GM12878 (cell line): ENCODE measurements around the gene THAP11. TPM values are rescaled to one million over a fixed set of nuclear protein-coding genes. Genes with fewer than 3 reads are reported as not detected.

ENCODE experiments used
- ATAC-seq: fragments of 200-7000 bp; cut with Tn5 transposase; 3 replicates; pipeline ENCODE4 v1.9.1; 2020; ENCODE audit warnings: mild to moderate bottlenecking, moderate library complexity
- BruUV-seq: library from RNA; stranded (reverse); fragments of 400-500 nt; replicated peaks from 2 replicates; lab custom pipeline; 2021; lab: Mats Ljungman, UMichigan
- CTCF ChIA-PET: fragments of 300-600 bp; sonication (Branson Sonifier 250); formaldehyde crosslinking; extraction: SDS; loops from one replicate; lab custom pipeline; 2021; ENCODE audit warnings: inconsistent platforms; lab: Yijun Ruan, JAX
- POLR2A ChIA-PET: fragments of 350-600 bp; formaldehyde crosslinking; extraction: SDS; loops from one replicate; lab custom pipeline; 2021; ENCODE audit warnings: inconsistent platforms; lab: Charles Lee
- RAD21 ChIA-PET: fragments of 300-600 bp; sonication (Branson Sonifier 250); formaldehyde crosslinking; loops from one replicate; lab custom pipeline; 2023; ENCODE audit warnings: antibody characterized with exemption; ENCODE audit not compliant: unreplicated experiment; lab: Charles Lee
- SMC1A ChIA-PET: fragments of 300-600 bp; sonication (Branson Sonifier 250); formaldehyde crosslinking; loops from one replicate; lab custom pipeline; 2023; ENCODE audit not compliant: unreplicated experiment, uncharacterized antibody; lab: Charles Lee
- DNase-seq: peaks from one replicate; pipeline ENCODE4 v3.0.0-alpha.2; 2011; ENCODE audit warnings: low read depth, low spot score
- FAIRE-seq: peaks from 3 replicates; lab custom pipeline; 2011; peaks lifted over from hg19 to GRCh38; lab: Jason Lieb, UNC
- H2AFZ ChIP-seq: 2 replicates; pipeline ENCODE4 v1.6.0; 2011; ENCODE audit warnings: low read depth, low read length, control low read depth; ENCODE audit not compliant: control insufficient read depth
- H3K27ac ChIP-seq: 2 replicates; pipeline ENCODE4 v1.5.1; 2011; ENCODE audit warnings: control low read depth; ENCODE audit not compliant: control insufficient read depth, insufficient read depth
- H3K27me3 ChIP-seq, 2 experiments: replicated peaks in 1 of 2; 2 replicates each; pipeline versions ENCODE4 v1.6.0 to v1.6.1; 2011; ENCODE audit warnings: low read length in 1 of 2; ENCODE audit not compliant: control insufficient read depth in 2 of 2, insufficient read depth in 2 of 2
- H3K36me3 ChIP-seq, 2 experiments: 2 replicates each; pipeline ENCODE4 v1.5.1; 2011; ENCODE audit warnings: low read length in 1 of 2; ENCODE audit not compliant: control insufficient read depth in 2 of 2, insufficient read depth in 2 of 2
- H3K4me1 ChIP-seq: 2 replicates; pipeline ENCODE4 v1.6.1; 2011; ENCODE audit warnings: mild to moderate bottlenecking, low read length, moderate library complexity, mixed read lengths; ENCODE audit not compliant: control insufficient read depth, insufficient read depth
- H3K4me2 ChIP-seq: 2 replicates; pipeline ENCODE4 v1.6.0; 2011; ENCODE audit warnings: control low read depth; ENCODE audit not compliant: control insufficient read depth, insufficient read depth
- H3K4me3 ChIP-seq: fragments of 200-600 bp; sonication (generic); 2 replicates; pipeline ENCODE4 v1.5.1; 2016
- H3K79me2 ChIP-seq: 2 replicates; pipeline ENCODE4 v1.6.0; 2011; ENCODE audit warnings: low read length; ENCODE audit not compliant: control insufficient read depth, insufficient read depth
- H3K9ac ChIP-seq: 2 replicates; pipeline ENCODE4 v1.8.0; 2011; ENCODE audit warnings: low read length, control low read depth, mixed read lengths; ENCODE audit not compliant: control insufficient read depth, insufficient read depth
- H3K9me3 ChIP-seq: replicated peaks from 3 replicates; pipeline ENCODE4 v1.5.1; 2011; ENCODE audit warnings: mild to moderate bottlenecking, low read length; ENCODE audit not compliant: control insufficient read depth, insufficient read depth
- H4K20me1 ChIP-seq: 2 replicates; pipeline ENCODE4 v1.6.0; 2011; ENCODE audit not compliant: control insufficient read depth, insufficient read depth
- ASH2L ChIP-seq: fragments of 300-600, 200-600 bp; sonication (generic); IDR thresholded peaks from 2 replicates; pipeline ENCODE4 v1.6.1; 2017; ENCODE audit warnings: low read depth, mild to moderate bottlenecking, borderline replicate concordance
- ATF3 ChIP-seq: IDR thresholded peaks from 2 replicates; pipeline ENCODE4 v1.6.1; 2011; ENCODE audit warnings: low read depth, mild to moderate bottlenecking, low read length, moderate library complexity, borderline replicate concordance; ENCODE audit errors: extremely low read depth
- BCL11A ChIP-seq: IDR thresholded peaks from 2 replicates; pipeline ENCODE4 v1.6.1; 2011; ENCODE audit warnings: low read depth, low read length
- HCFC1 ChIP-seq: fragments of 150-350 bp; IDR thresholded peaks from 2 replicates; pipeline ENCODE4 v1.6.1; 2014; ENCODE audit warnings: low read length
- HDAC6 ChIP-seq: fragments of 200-600 bp; sonication (generic); IDR thresholded peaks from one replicate; pipeline ENCODE4 v1.8.0; 2017; ENCODE audit warnings: antibody characterized with exemption; ENCODE audit not compliant: unreplicated experiment
- KLF5 ChIP-seq: fragments of 450-650 bp; IDR thresholded peaks from 2 replicates; pipeline ENCODE4 v1.6.1; 2014; ENCODE audit warnings: mild to moderate bottlenecking; ENCODE audit not compliant: partially characterized antibody
- RAD21 ChIP-seq: IDR thresholded peaks from 2 replicates; pipeline ENCODE4 v1.6.1; 2011; ENCODE audit warnings: mild to moderate bottlenecking, low read depth, low read length, moderate library complexity; ENCODE audit not compliant: insufficient read depth
- RB1 ChIP-seq: fragments of 450-650 bp; formaldehyde crosslinking; IDR thresholded peaks from 2 replicates; pipeline ENCODE4 v1.6.1; 2017; ENCODE audit warnings: mild to moderate bottlenecking, borderline replicate concordance
- SIN3A ChIP-seq: IDR thresholded peaks from 2 replicates; pipeline ENCODE4 v1.6.1; 2012; ENCODE audit warnings: low read depth, low read length, improper control_type of control experiment
- SMC3 ChIP-seq: IDR thresholded peaks from 2 replicates; pipeline ENCODE4 v1.6.1; 2011; ENCODE audit warnings: low read length, improper control_type of control experiment, borderline replicate concordance
- SP1 ChIP-seq: IDR thresholded peaks from one replicate; pipeline ENCODE4 v1.6.1; 2011; ENCODE audit warnings: low read depth, low read length
- TCF3 ChIP-seq: IDR thresholded peaks from 2 replicates; pipeline ENCODE4 v1.6.1; 2012; ENCODE audit warnings: low read depth, mild to moderate bottlenecking, low read length, borderline replicate concordance; ENCODE audit not compliant: insufficient read depth
- ZBTB33 ChIP-seq: fragments of 450-650 bp; IDR thresholded peaks from 2 replicates; pipeline ENCODE4 v1.6.1; 2017; ENCODE audit warnings: mild to moderate bottlenecking
- ZNF274 ChIP-seq: IDR thresholded peaks from one replicate; pipeline ENCODE4 v1.8.0; 2011; ENCODE audit not compliant: insufficient read length, insufficient read depth
- WGBS: methylation state at CpG from one replicate; pipeline ENCODE4 v1.1.6; 2016; ENCODE audit warnings: low lambda C conversion rate; ENCODE audit not compliant: insufficient replicate concordance, insufficient coverage; ENCODE audit errors: missing lambda C conversion rate; 5-methylcytosine and 5-hydroxymethylcytosine counted together
- in situ Hi-C: fragments of 300-500 bp; cut with MboI; formaldehyde crosslinking; loops from 9 replicates; pipeline ENCODE4 v1.14.3; 2018; ENCODE audit warnings: mixed read lengths
- intact Hi-C: fragments of 100-400 bp; cut with micrococcal nuclease; formaldehyde crosslinking; loops from one replicate; pipeline ENCODE4 v1.14.2; 2022; ENCODE audit not compliant: unreplicated experiment
- polyA plus RNA-seq, 11 experiments: library from polyadenylated mRNA; depleted of rRNA in 4 of 11; unstranded in 6 of 11; stranded (reverse) in 5 of 11; fragments of >200 nt; fragmentation: Nextera tagmentation in 4 of 11; fragmentation: Illumina TruSeq in 1 of 11; extraction: Ambion mirVana in 4 of 11; extraction: Trizol in 1 of 11; gene quantifications; 1 replicate in 1 of 11; 2 replicates in 10 of 11; pipeline versions ENCODE4 v1.2.1 to v1.2.3, GENCODE V29; 2011 to 2016; ENCODE audit warnings: inconsistent platforms in 2 of 11, missing spikeins in 2 of 11, low read depth in 1 of 11
- total RNA-seq, 4 experiments: library from RNA; depleted of rRNA in 3 of 4; stranded (reverse); fragments of >200 nt in 3 of 4; fragmentation: Illumina TruSeq in 1 of 4; extraction: Trizol in 1 of 4; gene quantifications; 2 replicates each; pipeline versions ENCODE4 v1.2.1 to v1.2.3, GENCODE V29; 2013 to 2021

The THAP11 gene
- total and polyA plus RNA-seq, 10 of the 15 experiments (the other 5 are each of a cell fraction or from before 2014, with no cell fraction given) = 2.5 to 36.7 (median 21.4) TPM

- no peak for TF ChIP-seq ATF3
- no peak for TF ChIP-seq HCFC1
- 97% methylated on average over 5 of the region's 5 CpGs for WGBS
- H3K79me2 ChIP-seq = peaks cover 30% of the 10 kb centered on the region
- peaks cover 0 to 3% of the 10 kb centered on the region in 2 experiments; a peak in 3 of 4 replicates for H3K36me3 ChIP-seq
- ChIA-PET SMC1A (interaction anchor here (0.6 to 1.9 kb wide), 3 partner anchors 9 to 80 kb away, joined by 3 to 4 read pairs (median 3); partner anchors contain the start of genes RANBP10 and TSNAXIP1), POLR2A (interaction anchor here (0.7 to 0.8 kb wide), 2 partner anchors 9 to 232 kb away, joined by 7 to 8 read pairs; no protein-coding TSS in a partner anchor), CTCF (interaction anchor here (0.6 to 2.3 kb wide), 2 partner anchors 12 to 20 kb away, joined by 3 to 10 read pairs; no protein-coding TSS in a partner anchor), RAD21 (no interaction called here)
- no peak overlapping the region for H3K4me2 ChIP-seq
- H3K4me1 ChIP-seq = peaks cover 3% of the 10 kb centered on the region; the same call in 1 of the 2 replicates
- no peaks in the 10 kb centered on the region; the same call in 1 of the 2 replicates for H4K20me1 ChIP-seq
- no peak overlapping the region for H2AFZ ChIP-seq
- DNase-seq = no peak
- ATAC-seq = no peak
- no peak overlapping the region for H3K9ac ChIP-seq
- H3K27me3 ChIP-seq = no peaks in the 10 kb centered on the region
- H3K9me3 ChIP-seq = no peaks in the 10 kb centered on the region
- H3K4me3 ChIP-seq = no peak overlapping the region
- in situ Hi-C loops = no loop called here
- FAIRE-seq = no peak
- BruUV-seq = TSS peak; percentile 39
- intact Hi-C loops = no loop called here
- no peak overlapping the region for H3K27ac ChIP-seq
Observed at GRCh38 chr16:67796099-67796718, 45.9 kb upstream of the THAP11 start.

GRCh38 chr16:67800338-67800926 lies 41.7 kb upstream of the THAP11 start:
- no peak for FAIRE-seq
- TF ChIP-seq ZNF274 (no peak), HDAC6 (no peak), SMC3 (no peak), TCF3 (no peak), RB1 (no peak), ZBTB33 (no peak), BCL11A (no peak), KLF5 (no peak), SP1 (no peak), ASH2L (no peak), RAD21 (no peak), SIN3A (no peak)

More at GRCh38 chr16:67800338-67800926, 41.7 kb upstream of the THAP11 start:
- Histone ChIP-seq H4K20me1 (no peaks in the 10 kb centered on the region; the same call in 1 of the 2 replicates), H3K27ac (no peak overlapping the region), H3K36me3 (peaks cover 2 to 4% of the 10 kb centered on the region in 2 experiments; a peak in 3 of 4 replicates), H3K4me1 (peaks cover 26% of the 10 kb centered on the region), H3K4me3 (no peak overlapping the region), H2AFZ (no peak overlapping the region), H3K79me2 (peaks cover 58% of the 10 kb centered on the region), H3K27me3 (no peaks in the 10 kb centered on the region), H3K9me3 (no peaks in the 10 kb centered on the region), H3K9ac (no peak overlapping the region), H3K4me2 (0 out of 2 replicates have a peak overlapping the region, but pooled peaks have one; percentile 41)
- 86% methylated on average over 7 of the region's 7 CpGs for WGBS
- in situ Hi-C loops = no loop called here
- RAD21 ChIA-PET = interaction anchor here (0.6 to 1.7 kb wide), 4 partner anchors 55 to 319 kb away, joined by 3 to 7 read pairs (median 4); partner anchors contain the start of gene ATP6V0D1
- DNase-seq (no peak), ATAC-seq (no peak)
- SMC1A ChIA-PET = interaction anchor here (0.7 to 2.5 kb wide), 5 partner anchors 13 to 128 kb away, joined by 3 to 8 read pairs (median 4); partner anchors contain the start of gene GFOD2
- no TSS peak for BruUV-seq
- POLR2A ChIA-PET = interaction anchor here (0.5 to 2.5 kb wide), 4 partner anchors 14 to 115 kb away, joined by 3 to 17 read pairs (median 5); no protein-coding TSS in a partner anchor
- CTCF ChIA-PET = interaction anchor here (0.6 to 3.9 kb wide), 7 partner anchors 15 to 280 kb away, joined by 3 to 44 read pairs (median 5); no protein-coding TSS in a partner anchor
- intact Hi-C loops = no loop called here
